GM12865 (cell line): ENCODE results near the gene C11orf91.
A peak's percentile ranks its signal among the peaks of the same experiment; 100 is the strongest.

Source experiments
- DNase-seq: peaks from one replicate; pipeline ENCODE4 v3.0.0; 2010; ENCODE audit warnings: low read depth
- H3K4me3 ChIP-seq: 2 replicates; pipeline ENCODE4 v1.5.1; 2011; ENCODE audit warnings: mild to moderate bottlenecking, low read depth, low read length, control low read depth
- TF ChIP-seq, protein P1 (sequence below): IDR thresholded peaks from 2 replicates; pipeline ENCODE4 v1.5.1; 2011; ENCODE audit warnings: low read length, control low read depth, low read depth, inconsistent platforms; ENCODE audit not compliant: insufficient read depth; ENCODE audit errors: missing control alignments

The C11orf91 gene

DNA sequence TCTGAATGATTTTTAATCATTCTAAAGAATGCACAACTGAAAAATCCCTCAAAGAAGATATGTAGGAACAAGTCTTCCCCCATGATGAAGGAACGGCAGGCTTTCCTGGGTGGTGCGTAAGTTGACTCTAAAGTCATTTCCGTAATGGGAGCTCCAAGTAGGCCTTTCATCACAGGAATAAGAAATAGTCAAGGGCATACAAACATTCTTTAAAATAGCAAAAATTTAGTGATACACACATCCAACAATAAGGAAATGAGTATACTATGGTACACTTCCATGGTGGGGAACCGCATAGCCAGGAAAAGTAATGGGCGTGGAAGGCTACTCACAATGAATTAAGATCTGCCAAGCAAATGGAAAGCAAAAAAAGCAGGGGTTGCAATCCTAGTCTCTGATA, 24.9 kb upstream of the C11orf91 start:
- H3K4me3 ChIP-seq: no peak overlapping the region
- DNase-seq: no peak
- TF ChIP-seq, protein P1, sequence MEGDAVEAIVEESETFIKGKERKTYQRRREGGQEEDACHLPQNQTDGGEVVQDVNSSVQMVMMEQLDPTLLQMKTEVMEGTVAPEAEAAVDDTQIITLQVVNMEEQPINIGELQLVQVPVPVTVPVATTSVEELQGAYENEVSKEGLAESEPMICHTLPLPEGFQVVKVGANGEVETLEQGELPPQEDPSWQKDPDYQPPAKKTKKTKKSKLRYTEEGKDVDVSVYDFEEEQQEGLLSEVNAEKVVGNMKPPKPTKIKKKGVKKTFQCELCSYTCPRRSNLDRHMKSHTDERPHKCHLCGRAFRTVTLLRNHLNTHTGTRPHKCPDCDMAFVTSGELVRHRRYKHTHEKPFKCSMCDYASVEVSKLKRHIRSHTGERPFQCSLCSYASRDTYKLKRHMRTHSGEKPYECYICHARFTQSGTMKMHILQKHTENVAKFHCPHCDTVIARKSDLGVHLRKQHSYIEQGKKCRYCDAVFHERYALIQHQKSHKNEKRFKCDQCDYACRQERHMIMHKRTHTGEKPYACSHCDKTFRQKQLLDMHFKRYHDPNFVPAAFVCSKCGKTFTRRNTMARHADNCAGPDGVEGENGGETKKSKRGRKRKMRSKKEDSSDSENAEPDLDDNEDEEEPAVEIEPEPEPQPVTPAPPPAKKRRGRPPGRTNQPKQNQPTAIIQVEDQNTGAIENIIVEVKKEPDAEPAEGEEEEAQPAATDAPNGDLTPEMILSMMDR: no peak

DNA sequence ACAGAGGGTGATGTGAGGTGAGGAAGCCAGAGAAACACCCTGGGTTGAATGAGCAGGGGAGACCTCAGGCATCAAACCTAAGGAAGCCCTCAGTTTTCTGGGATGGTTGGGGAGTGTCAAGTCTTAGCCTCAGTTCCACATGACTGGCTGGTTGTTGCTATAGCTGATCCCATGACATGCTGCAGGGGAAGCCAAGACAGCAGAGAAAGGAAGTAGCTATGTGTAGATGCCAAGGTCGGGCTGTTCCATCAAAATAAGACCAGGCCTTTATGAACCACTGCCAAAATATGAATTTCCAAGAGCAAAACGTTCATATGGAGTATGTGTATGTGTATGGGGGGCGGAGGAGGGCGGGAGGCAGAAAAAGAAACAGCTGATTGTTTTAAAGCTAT, 24.0 kb upstream of the C11orf91 start:
- H3K4me3 ChIP-seq: no peak overlapping the region
- TF ChIP-seq, protein P1: no peak
- no peak for DNase-seq

DNA sequence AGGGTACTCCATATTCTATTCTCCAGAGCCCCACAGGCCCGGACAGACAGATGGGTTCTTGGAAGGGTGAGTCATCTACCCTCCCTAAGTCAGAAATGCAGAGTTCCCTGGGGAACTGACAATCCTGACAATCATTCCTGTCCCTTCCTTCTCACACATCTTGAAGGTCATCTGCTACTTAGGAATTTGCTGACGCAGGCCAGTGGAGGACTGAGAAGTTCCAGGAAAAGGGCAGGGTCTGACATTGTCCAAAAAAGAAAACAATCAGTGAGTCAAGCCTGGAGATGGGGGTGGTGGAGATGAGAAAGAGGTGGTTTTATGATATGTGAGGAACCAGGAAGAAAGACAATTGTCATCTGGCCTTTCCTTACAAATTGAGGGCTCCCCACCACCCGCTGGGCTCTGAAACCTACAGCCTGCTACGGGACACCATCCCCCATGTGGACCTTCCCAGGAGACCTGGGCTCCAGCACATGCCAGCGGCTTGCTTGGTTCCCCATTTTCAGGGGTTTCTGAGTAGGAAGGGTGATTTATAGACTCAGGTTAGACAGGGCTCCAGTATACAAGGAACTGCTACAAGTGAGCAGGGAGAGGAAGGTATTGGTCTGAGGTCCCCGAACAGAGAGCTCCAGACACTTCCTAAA, 22.7 kb upstream of the C11orf91 start:
- H3K4me3 ChIP-seq: no peak overlapping the region
- DNase-seq: no peak
- TF ChIP-seq, protein P1: no peak

DNA sequence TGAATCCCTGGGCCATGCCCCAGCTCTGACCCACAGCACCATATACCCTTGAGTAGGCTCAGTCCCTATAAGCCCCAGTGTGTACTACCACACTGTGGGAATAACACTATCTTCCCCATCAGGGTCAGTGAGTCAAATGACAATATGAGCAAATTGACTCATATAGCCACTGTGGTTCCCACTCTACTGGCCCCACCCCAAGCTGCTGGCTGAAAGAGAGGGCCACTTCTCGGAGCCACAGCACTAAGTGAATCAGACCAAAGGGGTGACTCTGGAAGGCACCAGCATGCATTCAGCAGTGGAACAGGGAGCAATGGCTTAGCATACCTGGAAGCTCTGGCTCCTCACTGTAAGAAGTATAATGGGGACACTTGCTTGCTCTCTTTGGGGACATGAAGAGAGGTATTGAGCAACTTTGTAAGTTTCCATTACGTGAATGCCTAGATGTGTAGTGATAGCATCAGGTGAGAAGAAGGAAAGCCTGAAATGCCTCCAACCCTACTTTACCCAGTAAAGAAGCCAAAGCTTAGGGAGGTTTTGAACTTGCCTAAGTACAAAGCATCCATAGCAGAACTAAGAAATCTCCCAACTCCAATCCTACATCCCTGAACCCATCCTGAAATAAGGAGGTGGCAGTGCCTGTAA, 22.1 kb upstream of the C11orf91 start:
- TF ChIP-seq, protein P1: no peak
- peak; percentile 64 for DNase-seq
- no peak overlapping the region for H3K4me3 ChIP-seq

DNA sequence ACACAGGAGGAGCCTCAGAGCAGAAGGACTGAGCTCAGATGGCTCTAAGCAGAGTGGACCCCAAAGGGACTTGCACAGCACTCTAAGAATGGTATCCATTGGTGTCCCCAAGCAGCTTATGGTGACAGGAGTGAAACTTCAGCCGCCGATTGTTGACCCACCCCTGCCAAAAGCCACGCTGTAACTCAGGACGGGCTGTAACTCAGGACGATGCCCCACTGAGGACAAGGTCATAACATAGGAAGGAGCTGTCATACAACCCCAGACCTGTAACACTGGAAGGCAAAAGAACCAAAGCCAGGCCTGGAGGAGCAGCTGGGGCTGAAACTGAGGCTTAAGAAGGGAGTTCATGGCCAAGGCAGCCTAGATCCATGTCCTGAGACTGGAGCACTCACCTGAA, 21.4 kb upstream of the C11orf91 start:
- H3K4me3 ChIP-seq: no peak overlapping the region
- TF ChIP-seq, protein P1: no peak
- no peak for DNase-seq

DNA sequence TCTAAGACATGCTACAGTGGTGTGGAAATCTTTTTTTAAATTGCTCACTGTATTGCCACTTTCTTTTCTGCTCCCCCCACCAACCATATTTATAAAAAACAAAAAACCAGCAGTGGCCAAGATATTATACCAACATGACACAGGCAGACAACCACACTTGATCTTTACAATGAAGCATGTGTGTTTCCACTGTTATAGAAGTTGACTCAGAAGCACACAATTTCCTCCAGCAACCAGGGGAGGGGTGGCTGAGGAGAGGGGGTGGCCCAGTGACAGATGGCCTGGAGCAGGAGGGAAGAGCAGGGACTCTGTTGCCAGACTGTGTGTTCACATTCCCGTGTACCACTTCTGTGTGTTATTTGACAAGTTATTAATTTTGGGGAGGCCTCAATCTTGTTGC, 20.8 kb upstream of the C11orf91 start:
- TF ChIP-seq, protein P1: no peak
- no peak overlapping the region for H3K4me3 ChIP-seq
- DNase-seq: no peak

DNA sequence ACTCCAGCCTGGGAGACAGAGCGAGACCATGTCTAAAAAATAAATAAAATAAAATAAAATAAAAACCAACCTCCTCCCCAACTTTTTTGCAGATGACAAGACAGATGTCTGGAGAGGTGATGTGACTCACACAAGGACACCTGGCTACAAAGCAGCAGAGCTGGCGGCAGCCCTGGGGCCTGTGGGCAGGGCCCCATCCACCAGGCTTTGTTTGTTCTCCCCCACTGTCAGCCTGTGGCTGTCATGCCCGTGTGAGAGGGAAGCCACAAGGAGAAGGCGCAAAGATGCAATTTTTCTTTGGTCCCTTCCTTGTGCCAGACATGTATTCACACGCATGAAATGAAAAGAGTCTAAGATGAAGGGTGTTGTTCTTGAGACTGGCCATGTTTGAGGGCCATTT, 19.0 kb upstream of the C11orf91 start:
- no peak overlapping the region for H3K4me3 ChIP-seq
- TF ChIP-seq, protein P1: no peak
- DNase-seq: no peak
